Endothelial cell of umbilical vein (primary cell): ENCODE data around the gene RHBDF1. TPM values are rescaled to one million over a fixed set of nuclear protein-coding genes. Genes with fewer than 3 reads are reported as not detected.

Source experiments
- BruUV-seq: library from RNA; stranded (reverse); fragments of 400-500 nt; replicated peaks from 2 replicates; lab custom pipeline; 2021; lab: Mats Ljungman, UMichigan
- CTCF ChIA-PET: fragments of 300-600, 350-600 bp; sonication (Branson Sonifier 250); formaldehyde crosslinking; loops from one replicate; lab custom pipeline; 2021; ENCODE audit warnings: antibody characterized with exemption, inconsistent platforms; lab: Charles Lee
- POLR2A ChIA-PET: fragments of 300-600, 350-600 bp; sonication (Branson Sonifier 250); formaldehyde crosslinking; loops from one replicate; lab custom pipeline; 2021; ENCODE audit warnings: antibody characterized with exemption, inconsistent platforms; lab: Charles Lee
- DNase-seq: peaks from one replicate; pipeline ENCODE4 v3.0.0-alpha.2; 2011; ENCODE audit warnings: low read depth, low spot score
- FAIRE-seq: peaks from 2 replicates; lab custom pipeline; 2011; peaks lifted over from hg19 to GRCh38; lab: Jason Lieb, UNC
- H2AFZ ChIP-seq: 2 replicates; pipeline ENCODE4 v1.6.0; 2012; ENCODE audit warnings: low read depth, low read length, control low read depth, inconsistent platforms
- H3K27ac ChIP-seq: 2 replicates; pipeline ENCODE4 v1.5.1; 2011; ENCODE audit warnings: low read depth, mild to moderate bottlenecking, control low read depth, low read length, moderate library complexity; ENCODE audit not compliant: insufficient read depth
- H3K27me3 ChIP-seq, 2 experiments: 2 replicates each; pipeline versions ENCODE4 v1.6.0 to v1.6.1; 2011; ENCODE audit warnings: low read length in 2 of 2, mixed read lengths in 1 of 2; ENCODE audit not compliant: control insufficient read depth in 2 of 2, insufficient read depth in 2 of 2
- H3K36me3 ChIP-seq, 2 experiments: 2 replicates in 1 of 2; 3 replicates in 1 of 2; pipeline ENCODE4 v1.5.1; 2011; ENCODE audit warnings: low read length in 2 of 2, mild to moderate bottlenecking in 1 of 2, moderate library complexity in 1 of 2; ENCODE audit not compliant: control insufficient read depth in 2 of 2, insufficient read depth in 2 of 2; ENCODE audit errors: extremely low read depth in 1 of 2
- H3K4me1 ChIP-seq: 3 replicates; pipeline ENCODE4 v1.5.1; 2011; ENCODE audit warnings: mild to moderate bottlenecking, low read length; ENCODE audit not compliant: control insufficient read depth, insufficient read depth; ENCODE audit errors: extremely low read depth
- H3K4me2 ChIP-seq: 2 replicates; pipeline ENCODE4 v1.6.1; 2011; ENCODE audit warnings: low read length, control low read depth, mixed read lengths; ENCODE audit not compliant: insufficient read depth
- H3K4me3 ChIP-seq, 3 experiments: fragments of 200-600 bp in 1 of 3; sonication (generic), shearing (Covaris generic) in 1 of 3; replicated peaks in 1 of 3; 2 replicates each; pipeline ENCODE4 v1.5.1; 2011 to 2016; ENCODE audit warnings: control low read depth in 3 of 3, low read length in 3 of 3, mild to moderate bottlenecking in 2 of 3, inconsistent platforms in 1 of 3, low read depth in 1 of 3, moderate library complexity in 1 of 3; ENCODE audit not compliant: insufficient read depth in 1 of 3
- H3K79me2 ChIP-seq: 2 replicates; pipeline ENCODE4 v1.6.0; 2012; ENCODE audit warnings: low read length, inconsistent platforms; ENCODE audit not compliant: control insufficient read depth, insufficient read depth
- H3K9ac ChIP-seq: replicated peaks from 2 replicates; pipeline ENCODE3; 2011; ENCODE audit warnings: low read length, control low read depth; ENCODE audit not compliant: insufficient read depth; ENCODE audit errors: extremely low read depth
- H3K9me1 ChIP-seq: replicated peaks from 3 replicates; pipeline ENCODE4 v1.6.0; 2011; ENCODE audit warnings: mild to moderate bottlenecking, low read length; ENCODE audit not compliant: control insufficient read depth, insufficient read depth; ENCODE audit errors: extremely low read depth
- H3K9me3 ChIP-seq: replicated peaks from 2 replicates; pipeline ENCODE4 v1.5.1; 2012; ENCODE audit warnings: low read length, inconsistent platforms; ENCODE audit not compliant: control insufficient read depth, insufficient read depth
- H4K20me1 ChIP-seq: replicated peaks from 2 replicates; pipeline ENCODE3; 2011; ENCODE audit warnings: mild to moderate bottlenecking, low read length; ENCODE audit not compliant: control insufficient read depth, insufficient read depth; ENCODE audit errors: extremely low read depth
- CTCF ChIP-seq, 2 donors: IDR thresholded peaks; 1 replicate in 1 of 2; 2 replicates in 1 of 2; pipeline ENCODE4 v1.5.1; 2011; ENCODE audit warnings: low read length in 2 of 2, mild to moderate bottlenecking in 2 of 2, moderate library complexity in 2 of 2, control low read depth in 1 of 2, inconsistent platforms in 1 of 2, low read depth in 1 of 2; ENCODE audit not compliant: insufficient read depth in 1 of 2; ENCODE audit errors: extremely low read depth in 1 of 2
- EZH2 ChIP-seq: IDR thresholded peaks from 2 replicates; pipeline ENCODE4 v1.6.1; 2012; ENCODE audit warnings: borderline replicate concordance, low read depth, mild to moderate bottlenecking, moderate library complexity, low read length, inconsistent platforms; ENCODE audit not compliant: severe bottlenecking
- FOS ChIP-seq: IDR thresholded peaks from 2 replicates; pipeline ENCODE4 v1.6.1; 2011; ENCODE audit warnings: mild to moderate bottlenecking, low read length, moderate library complexity, borderline replicate concordance; ENCODE audit not compliant: insufficient read depth
- GATA2 ChIP-seq: IDR thresholded peaks from 2 replicates; pipeline ENCODE4 v1.7.0; 2011; ENCODE audit warnings: low read depth, mild to moderate bottlenecking, moderate library complexity, mixed read lengths, low read length; ENCODE audit not compliant: insufficient read length, insufficient read depth
- JUN ChIP-seq: IDR thresholded peaks from 2 replicates; pipeline ENCODE4 v1.6.1; 2011; ENCODE audit warnings: borderline replicate concordance, low read depth; ENCODE audit not compliant: insufficient read length, insufficient read depth
- MAX ChIP-seq: IDR thresholded peaks from 2 replicates; pipeline ENCODE4 v1.6.1; 2011; ENCODE audit not compliant: insufficient read depth, insufficient read length
- MYC ChIP-seq: IDR thresholded peaks from one replicate; pipeline ENCODE4 v1.6.1; 2011; ENCODE audit warnings: mild to moderate bottlenecking, low read depth, low read length
- POLR2A ChIP-seq: IDR thresholded peaks from 2 replicates; pipeline ENCODE4 v1.6.1; 2012; ENCODE audit warnings: low read depth, mild to moderate bottlenecking, control low read depth, low read length
- POLR2AphosphoS5 ChIP-seq: IDR thresholded peaks from 2 replicates; pipeline ENCODE4 v1.6.1; 2012; ENCODE audit warnings: low read depth, mild to moderate bottlenecking, control low read depth, low read length, moderate library complexity; ENCODE audit not compliant: insufficient read depth
- dilution Hi-C: fragments of 300-500 bp; cut with MboI; formaldehyde crosslinking; loops from one replicate; pipeline ENCODE4 v1.15.0; 2019; ENCODE audit warnings: low sequenced_read_pairs; ENCODE audit not compliant: extremely low pct_ligation_motif_present
- intact Hi-C: fragments of 100-400 bp; cut with micrococcal nuclease; formaldehyde crosslinking; loops from one replicate; pipeline ENCODE4 v1.10.0; 2022
- polyA plus RNA-seq, 4 experiments: library from polyadenylated mRNA; depleted of rRNA in 3 of 4; stranded (reverse) in 3 of 4; unstranded in 1 of 4; fragments of >200 nt; gene quantifications; 2 replicates each; pipeline versions ENCODE4 v1.2.1 to v1.2.3, GENCODE V29; 2011 to 2012; ENCODE audit warnings: missing spikeins in 1 of 4
- total RNA-seq: library from RNA; stranded (reverse); gene quantifications from 2 replicates; pipeline ENCODE4 v1.2.3, GENCODE V29; 2021

The RHBDF1 gene
- total and polyA plus RNA-seq, 2 donors (not counting 3 experiments of a cell fraction or from before 2014, with no cell fraction given), result 57.0 to 113 TPM

GRCh38 chr16:65745-66144 lies 6.7 kb downstream of the RHBDF1 start:
- peaks cover 0 to 37% of the 10 kb centered on the region in 2 experiments for H3K36me3 ChIP-seq
- peaks cover 28% of the 10 kb centered on the region for H3K79me2 ChIP-seq
- no peak overlapping the region for H2AFZ ChIP-seq
- H3K4me3 ChIP-seq, result no peak overlapping the region
- intact Hi-C loops (loop anchor here (1.0 kb wide), 3 partner anchors 19 to 116 kb away; no protein-coding TSS in a partner anchor), dilution Hi-C loops (no loop called here)
- H3K4me1 ChIP-seq, result no peaks in the 10 kb centered on the region
- no peaks in the 10 kb centered on the region for H3K27me3 ChIP-seq
- DNase-seq, result peak; percentile 72
- H4K20me1 ChIP-seq, result no peaks in the 10 kb centered on the region
- no peak overlapping the region for H3K27ac ChIP-seq
- TF ChIP-seq POLR2AphosphoS5 (no peak), CTCF (IDR thresholded peaks at IDR 0.05; ENCODE audit: extremely low read depth in 1 of 2, insufficient read depth in 1 of 2, low read depth in 1 of 2, low read length in 2 of 2) (peak; percentile 98), POLR2A (peak; percentile 27)
- FAIRE-seq, result peak; percentile 86
- POLR2A ChIA-PET, result no interaction called here
- CTCF ChIA-PET, result interaction anchor here (0.5 to 18.5 kb wide), 21 partner anchors 9 to 296 kb away, joined by 3 to 790 read pairs (median 6); partner anchors contain the start of genes HBQ1, MPG, POLR3K and SNRNP25
- no peak overlapping the region for H3K9ac ChIP-seq
- H3K4me2 ChIP-seq, result no peak overlapping the region
- BruUV-seq, result no TSS peak
- no peaks in the 10 kb centered on the region for H3K9me1 ChIP-seq
- no peaks in the 10 kb centered on the region for H3K9me3 ChIP-seq

- no peak overlapping the region for H2AFZ ChIP-seq
- H3K9ac ChIP-seq, result no peak overlapping the region
- ChIA-PET POLR2A (no interaction called here), CTCF (interaction anchor here (2.3 to 18.5 kb wide), 4 partner anchors 11 to 43 kb away, joined by 20 to 790 read pairs (median 60); partner anchors contain the start of genes MPG, POLR3K and SNRNP25)
- FAIRE-seq (no peak), DNase-seq (no peak)
- no TSS peak for BruUV-seq
- H3K9me3 ChIP-seq, result no peaks in the 10 kb centered on the region
- H3K27me3 ChIP-seq, result no peaks in the 10 kb centered on the region
- no peaks in the 10 kb centered on the region for H3K9me1 ChIP-seq
- H3K4me1 ChIP-seq, result no peaks in the 10 kb centered on the region
- dilution Hi-C loops, result no loop called here
- H3K36me3 ChIP-seq, result peaks cover 0 to 43% of the 10 kb centered on the region in 2 experiments
- intact Hi-C loops, result loop anchor here (1.0 kb wide), 3 partner anchors 19 to 116 kb away; no protein-coding TSS in a partner anchor
- H3K27ac ChIP-seq, result no peak overlapping the region
- no peak overlapping the region for H3K4me3 ChIP-seq
- H3K79me2 ChIP-seq, result peaks cover 19% of the 10 kb centered on the region
- H4K20me1 ChIP-seq, result no peaks in the 10 kb centered on the region
- H3K4me2 ChIP-seq, result no peak overlapping the region
- no peak for TF ChIP-seq CTCF (IDR thresholded peaks at IDR 0.05; ENCODE audit: extremely low read depth in 1 of 2, insufficient read depth in 1 of 2, low read depth in 1 of 2, low read length in 2 of 2)
- TF ChIP-seq MYC, result no peak
- TF ChIP-seq MAX, result no peak
- TF ChIP-seq POLR2A, result no peak
- no peak for TF ChIP-seq EZH2
- TF ChIP-seq POLR2AphosphoS5, result no peak
- no peak for TF ChIP-seq FOS
- TF ChIP-seq JUN, result no peak
- TF ChIP-seq GATA2, result no peak
These were observed 7.5 kb downstream of the RHBDF1 start for GRCh38 chr16:64914-65255.
